NK-92 treated with Interleukin-12 subunit alpha and Interleukin-12 subunit beta, amount 100 ng/mL, for 24 hours (cell line): ENCODE measurements around the gene PLIN4.

Source experiments
- DNase-seq: peaks from one replicate; lab custom pipeline; 2025; lab: John Stamatoyannopoulos, UW

Gene PLIN4

DNA sequence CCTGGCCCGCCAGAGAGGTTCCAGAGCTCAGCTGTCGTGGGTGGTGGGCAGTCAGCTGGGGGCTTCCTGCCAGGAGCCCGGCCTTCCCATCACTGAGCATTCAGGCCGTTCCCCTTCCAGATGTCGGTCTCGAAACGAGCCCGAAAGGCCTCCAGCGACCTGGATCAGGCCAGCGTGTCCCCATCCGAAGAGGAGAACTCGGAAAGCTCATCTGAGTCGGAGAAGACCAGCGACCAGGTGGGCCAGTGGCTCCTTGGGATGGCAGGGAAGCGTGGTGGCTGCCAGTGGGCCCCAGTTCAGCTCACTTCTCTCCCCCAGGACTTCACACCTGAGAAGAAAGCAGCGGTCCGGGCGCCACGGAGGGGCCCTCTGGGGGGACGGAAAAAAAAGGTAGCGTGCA is 26.8 kb downstream of the PLIN4 start:
- DNase-seq = no peak

DNA sequence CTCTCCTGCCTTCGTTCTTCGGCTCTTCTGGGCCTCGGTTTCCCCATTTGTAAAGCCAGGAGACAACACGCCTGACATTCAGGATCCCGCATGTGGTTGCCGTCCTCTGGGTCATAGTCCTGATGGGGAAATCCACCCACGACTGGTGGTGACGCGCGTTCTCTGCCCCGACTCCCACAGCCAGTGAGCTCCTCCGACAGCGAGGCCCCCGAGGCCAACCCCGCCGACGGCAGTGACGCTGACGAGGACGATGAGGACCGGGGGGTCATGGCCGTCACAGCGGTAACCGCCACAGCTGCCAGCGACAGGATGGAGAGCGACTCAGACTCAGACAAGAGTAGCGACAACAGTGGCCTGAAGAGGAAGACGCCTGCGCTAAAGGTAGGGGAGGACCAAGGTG is 29.8 kb downstream of the PLIN4 start:
- no peak for DNase-seq

DNA sequence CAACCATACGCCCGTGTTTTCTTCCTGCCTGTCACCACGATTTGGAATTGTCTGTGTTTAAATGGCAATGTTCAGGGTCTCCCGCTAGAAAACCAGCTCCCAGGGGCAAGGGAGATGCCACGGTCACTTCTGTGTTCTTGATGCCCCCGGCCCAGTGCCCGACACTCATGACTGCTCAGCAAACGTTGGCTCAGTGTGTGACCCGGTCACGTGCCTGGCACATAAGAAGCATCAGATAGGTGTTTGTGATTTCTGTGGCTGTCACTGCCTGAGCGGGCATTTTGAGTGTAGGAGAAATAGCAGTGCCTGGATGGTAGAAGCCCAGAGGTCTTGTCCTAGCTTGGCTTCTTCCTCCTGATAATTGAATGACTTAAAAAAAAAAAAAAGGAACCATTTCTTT is 30.7 kb downstream of the PLIN4 start:
- no peak for DNase-seq

DNA sequence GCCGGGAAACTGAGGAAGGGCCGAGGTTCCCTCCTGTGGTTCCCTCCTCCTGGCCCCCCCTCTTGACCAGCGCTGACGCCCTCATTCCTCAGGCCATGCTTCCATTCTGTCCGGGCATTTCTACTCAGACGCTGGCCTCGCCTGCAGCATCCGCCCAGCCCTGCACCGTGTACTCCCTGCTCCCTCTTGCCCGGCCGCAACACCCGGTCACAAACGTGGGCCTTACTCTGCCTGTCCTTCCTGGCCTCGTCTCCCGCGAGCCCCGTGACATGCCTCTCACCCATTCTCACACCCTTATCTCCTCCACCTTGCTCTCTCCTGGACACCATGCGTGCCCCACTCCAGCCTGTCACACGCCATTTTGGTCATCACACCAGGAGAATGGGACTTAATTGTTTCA is 34.9 kb downstream of the PLIN4 start:
- DNase-seq = no peak

DNA sequence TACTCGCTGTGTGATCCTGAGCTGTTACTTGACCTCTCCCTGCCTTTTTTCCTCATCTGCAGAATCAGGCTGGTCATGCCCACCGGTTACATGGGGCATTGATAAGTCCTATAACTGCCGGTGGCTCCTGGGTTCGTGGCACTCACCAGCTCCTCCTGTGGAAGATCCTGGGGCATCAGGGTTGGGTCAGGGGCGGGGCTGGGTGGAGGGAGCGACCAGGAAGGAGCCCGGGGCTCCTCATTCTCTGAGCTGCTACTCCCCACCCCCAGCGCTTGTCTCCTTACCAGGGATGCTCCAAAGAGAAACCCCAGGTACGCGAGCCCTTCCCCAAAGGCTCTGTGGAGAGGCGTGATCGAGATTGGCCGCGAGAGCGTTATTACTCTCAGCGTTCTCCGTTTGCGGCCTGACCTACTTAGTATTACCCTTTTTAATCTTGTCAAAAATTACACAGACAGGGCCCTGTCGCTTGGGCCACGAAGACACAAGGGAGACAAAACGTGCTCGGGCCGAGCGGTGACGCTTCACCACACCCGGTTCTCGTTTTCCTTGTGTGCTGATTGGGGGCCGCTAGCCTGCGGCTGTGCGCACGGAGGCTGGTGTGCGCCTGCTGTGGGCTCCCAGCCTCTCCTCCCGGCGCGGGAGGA is 35.4 kb downstream of the PLIN4 start:
- DNase-seq = no peak

DNA sequence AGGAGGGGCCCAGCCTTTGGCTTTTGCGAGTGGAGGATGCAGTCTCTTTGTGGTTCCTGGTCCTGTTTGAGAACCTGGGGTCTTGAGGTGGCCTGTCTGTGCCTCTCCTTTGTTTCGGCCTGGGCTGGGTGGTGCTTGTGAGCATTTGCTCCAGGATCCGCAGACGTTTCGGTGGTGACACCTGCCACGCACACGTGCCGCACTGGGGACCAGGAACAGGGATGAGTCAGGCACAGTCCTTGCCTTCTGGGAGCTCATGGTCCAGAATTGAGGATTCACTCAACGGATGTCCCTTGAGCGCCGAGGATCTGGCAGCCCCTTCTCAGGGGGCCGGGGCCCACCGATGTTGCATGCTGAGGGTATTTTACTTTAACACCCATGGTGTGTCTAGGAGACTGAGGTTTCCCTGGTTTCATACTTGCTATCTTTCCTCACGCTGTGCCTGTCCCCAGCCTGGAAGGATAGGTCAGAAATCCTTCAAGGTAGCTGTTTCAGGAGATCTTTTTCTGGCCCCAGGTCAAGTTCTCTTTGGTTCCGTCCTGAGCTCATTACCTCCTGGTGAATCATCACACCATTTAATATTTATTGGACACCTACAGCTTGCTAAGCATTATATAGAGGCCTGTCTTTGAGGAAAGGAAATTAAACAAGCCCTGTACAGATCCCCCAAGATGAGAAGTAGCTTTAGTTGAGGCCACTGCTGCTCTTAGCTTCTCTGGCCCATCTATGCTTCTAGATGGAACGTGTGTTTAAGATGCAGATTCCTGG is 41.1 kb downstream of the PLIN4 start:
- DNase-seq = no peak

DNA sequence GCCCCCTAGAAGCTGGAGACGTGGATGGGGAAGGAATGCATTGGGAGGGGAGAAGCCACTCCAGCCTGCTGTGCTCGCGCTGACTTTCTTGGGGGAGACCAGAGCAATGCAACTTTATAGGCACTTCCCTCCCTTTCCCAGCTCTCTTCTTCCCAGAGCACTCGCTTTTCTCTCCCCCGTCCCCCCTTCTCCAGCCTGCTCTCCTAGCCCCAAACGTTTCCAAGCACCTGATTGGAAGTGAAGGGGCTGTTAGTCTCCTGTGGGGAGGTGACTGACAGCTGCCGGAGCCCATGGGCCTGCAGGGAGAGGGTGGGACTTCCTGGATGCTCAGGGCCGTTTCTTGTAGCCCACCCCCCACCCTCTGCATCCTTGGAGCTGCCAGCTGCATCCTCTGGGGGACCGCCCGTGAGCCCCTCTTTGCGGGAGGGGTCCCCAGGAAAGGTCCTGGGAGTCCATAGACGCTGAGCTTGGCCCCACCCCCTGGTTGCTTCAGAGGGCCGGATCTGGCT is 43.7 kb downstream of the PLIN4 start:
- DNase-seq = no peak

DNA sequence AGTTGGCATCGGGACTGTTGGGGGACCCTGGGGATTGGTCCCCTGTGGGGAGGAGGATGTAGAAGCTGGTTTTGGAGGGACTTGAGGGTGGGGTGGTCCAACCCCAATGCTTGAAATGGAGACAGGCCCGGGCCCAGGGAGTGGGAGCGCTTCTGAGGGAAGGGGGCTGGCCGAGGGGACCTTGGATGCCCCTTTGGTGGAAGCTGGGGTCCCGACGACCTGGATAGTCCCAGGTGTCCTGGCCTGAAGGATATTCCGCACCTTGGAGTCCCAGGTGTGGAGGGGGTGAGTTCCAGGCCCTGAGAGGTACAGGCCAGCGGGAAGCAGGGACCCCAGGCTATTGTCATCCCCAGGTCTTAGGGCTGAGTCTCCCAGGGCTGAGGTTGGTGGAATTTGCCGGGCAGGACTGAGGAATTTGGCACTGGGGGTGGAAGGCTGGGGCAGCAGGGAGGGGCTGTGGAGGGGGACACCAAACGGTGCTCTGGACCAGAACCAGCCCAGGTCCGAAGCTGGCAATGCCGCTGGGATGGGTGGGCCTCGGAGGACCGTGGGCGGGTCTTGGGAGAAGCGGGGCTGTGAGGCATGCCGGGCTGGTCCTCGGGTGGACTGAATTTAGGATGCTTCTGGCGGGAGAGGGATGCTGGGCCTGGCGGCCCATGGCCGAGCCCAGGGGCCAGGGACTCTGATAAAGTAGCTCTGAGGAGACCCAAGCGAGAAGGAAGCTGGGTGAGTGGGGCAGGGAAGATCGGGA is 44.3 kb downstream of the PLIN4 start:
- no peak for DNase-seq

DNA sequence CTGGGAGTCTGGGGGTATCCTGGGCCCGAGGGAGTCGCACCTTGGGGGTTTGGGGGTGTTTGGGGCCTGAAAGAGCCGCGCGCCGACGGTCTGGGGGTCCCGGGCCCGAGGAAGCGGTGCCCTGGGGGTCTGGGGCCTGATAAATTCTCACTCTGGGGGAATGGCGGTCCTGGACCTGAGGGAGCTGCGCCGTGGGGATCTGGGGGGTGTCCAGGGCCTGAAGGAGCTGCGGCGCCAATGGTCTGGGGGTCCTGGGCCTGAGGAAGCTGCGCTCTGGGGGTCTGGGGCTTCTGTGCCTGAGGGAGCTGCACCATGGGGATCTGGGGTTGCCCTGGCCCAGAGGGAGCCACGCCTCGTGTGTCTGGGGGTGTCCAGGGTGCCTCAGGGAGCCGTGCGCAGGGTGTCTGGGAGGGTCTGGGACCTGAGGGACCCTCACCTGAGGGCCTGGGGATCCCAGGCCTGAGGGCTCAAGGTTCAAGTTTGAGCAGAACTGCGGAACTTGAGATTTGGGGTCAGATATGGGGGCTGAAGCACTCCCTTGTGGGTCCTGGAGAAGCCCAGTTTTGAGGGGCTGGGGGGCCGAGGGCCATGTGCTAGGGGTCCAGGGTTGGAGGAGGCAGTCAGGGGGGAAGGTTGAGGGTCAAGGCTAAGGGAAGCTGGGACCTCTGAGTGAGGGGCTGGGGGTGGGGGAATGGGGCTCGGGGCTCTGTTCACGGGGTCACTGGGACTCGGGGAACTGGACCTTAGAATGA is 45.1 kb downstream of the PLIN4 start:
- no peak for DNase-seq

DNA sequence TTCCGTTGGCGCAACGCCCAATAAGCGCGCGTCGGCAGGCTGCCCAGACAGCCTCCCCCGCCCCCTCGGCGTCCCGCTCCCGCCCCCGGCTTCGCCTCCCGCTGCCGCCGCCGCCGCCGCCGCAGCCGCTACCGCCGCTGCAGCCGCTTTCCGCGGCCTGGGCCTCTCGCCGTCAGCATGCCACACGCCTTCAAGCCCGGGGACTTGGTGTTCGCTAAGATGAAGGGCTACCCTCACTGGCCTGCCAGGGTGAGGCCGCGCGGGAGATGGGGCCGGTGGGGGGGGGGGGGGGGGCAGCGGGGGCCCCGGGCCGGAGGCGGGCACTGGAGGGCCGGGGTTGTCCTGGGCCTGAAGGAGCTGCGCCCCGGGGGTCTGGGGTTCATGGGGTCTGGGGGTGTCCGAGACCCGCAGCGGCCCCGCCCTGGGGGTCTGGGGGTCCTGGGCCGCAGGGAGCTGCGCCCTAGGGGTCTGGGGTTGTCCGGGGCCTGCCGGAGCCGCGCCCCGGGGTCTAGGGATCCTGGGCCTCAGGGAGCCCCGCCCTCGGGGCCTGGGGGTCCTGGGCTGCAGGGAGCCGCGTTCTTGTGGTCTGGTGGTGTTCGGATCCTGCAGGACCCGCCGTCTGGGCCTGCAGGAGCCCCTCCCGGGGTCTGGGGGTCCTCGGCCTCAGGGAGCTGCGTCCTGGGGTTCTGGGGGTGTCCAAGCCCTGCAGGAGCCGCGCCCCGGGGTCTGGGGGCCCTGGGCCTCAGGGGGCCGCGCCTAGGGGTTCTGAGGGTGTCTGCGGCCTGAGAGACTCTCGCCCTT is 45.9 kb downstream of the PLIN4 start, which contains the start of gene HDGFL2:
HDGFL2 (plus strand) TSS at position 124 of the 801 bp plus-strand sequence; CDS start at position 178, 54 bp downstream.
- no peak for DNase-seq

DNA sequence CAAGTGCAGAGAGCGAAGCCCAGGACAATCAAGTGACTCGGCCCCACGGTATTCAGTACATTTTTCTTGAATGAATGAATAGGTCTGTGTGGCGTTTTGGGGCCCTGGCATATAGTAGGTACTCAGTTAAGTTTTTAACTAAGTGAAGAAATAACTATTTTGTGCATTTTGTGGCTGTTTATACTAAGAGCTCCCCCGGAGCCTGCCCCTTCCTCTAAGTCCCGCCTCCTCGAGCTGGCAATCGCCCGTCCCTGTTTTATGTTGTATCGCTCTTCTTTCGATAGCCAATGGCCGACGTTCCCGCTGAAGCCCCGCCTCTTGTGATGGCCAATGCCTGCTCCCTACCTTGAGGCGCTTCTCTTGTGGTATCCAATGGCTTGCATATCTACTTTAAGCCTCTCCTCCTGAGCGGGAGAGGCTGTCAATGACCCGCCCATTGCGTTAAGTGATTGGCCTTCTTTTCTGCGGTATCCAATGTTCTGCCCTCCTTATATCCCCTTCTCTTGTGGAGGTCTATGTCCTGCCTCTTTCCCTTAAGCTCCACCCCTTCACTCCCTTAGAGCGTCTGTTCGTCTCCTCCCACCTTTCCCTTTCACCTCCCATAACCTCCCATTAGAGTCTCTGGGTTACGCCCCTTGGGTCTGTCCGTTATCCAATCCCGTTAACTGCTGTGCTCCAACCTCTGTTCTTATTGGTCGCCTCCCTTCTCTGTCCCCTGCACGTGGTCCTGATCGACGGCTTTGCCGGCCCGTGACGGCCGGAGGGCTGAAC is 46.7 kb downstream of the PLIN4 start:
- DNase-seq = peak; percentile 98

DNA sequence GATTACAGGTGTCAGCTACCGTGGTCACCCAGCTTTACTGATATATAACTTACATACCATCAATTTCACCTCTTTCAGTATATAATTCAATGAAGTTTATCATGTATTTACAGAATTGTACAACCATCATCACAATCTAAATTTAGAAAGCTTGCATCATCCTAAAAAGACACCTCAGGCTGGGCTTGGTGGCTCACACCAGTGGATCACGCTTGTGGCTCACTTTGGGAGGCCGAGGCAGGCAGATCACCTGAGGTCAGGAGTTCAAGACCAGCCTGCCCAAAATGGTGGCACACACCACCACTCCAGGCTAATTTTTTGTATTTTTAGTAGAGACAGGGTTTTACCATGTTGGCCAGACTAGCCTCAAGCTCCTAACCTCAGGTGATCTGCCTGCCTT is 50.5 kb downstream of the PLIN4 start:
- no peak for DNase-seq

DNA sequence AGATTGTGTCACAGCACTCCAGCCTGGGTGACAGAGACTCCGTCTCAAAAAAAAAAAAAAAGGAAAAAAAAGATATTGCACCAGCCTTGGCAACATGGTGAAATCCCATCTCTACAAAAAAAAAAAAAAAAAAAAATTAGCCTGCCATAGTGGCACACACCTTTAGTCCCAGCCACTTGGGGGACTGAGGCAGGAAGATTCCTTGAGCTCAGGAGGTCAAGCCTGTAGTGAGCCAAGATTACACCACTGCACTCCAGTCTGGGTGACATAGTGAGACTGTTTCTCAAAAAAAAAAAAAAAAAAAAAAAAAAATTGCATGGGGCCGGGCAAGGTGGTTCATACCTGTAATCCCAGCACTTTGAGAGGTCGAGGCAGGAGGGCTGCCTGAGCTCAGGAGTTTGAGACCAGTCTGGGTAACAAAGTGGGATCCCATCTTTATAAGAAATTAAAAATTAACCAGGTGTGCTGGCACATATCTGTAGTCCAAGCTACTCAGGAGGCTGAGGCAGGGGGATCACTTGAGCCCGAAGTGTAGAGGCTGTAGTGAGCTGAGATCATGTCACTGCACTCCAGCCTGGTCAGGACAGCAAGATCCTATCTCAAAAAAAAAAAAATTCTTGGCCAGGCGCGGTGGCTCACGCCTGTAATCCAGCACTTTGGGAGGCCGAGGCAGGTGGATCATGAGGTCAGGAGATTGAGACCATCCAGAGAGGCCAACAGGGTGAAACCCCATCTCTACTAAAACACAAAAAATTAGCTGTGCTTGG is 53.3 kb downstream of the PLIN4 start:
- no peak for DNase-seq

DNA sequence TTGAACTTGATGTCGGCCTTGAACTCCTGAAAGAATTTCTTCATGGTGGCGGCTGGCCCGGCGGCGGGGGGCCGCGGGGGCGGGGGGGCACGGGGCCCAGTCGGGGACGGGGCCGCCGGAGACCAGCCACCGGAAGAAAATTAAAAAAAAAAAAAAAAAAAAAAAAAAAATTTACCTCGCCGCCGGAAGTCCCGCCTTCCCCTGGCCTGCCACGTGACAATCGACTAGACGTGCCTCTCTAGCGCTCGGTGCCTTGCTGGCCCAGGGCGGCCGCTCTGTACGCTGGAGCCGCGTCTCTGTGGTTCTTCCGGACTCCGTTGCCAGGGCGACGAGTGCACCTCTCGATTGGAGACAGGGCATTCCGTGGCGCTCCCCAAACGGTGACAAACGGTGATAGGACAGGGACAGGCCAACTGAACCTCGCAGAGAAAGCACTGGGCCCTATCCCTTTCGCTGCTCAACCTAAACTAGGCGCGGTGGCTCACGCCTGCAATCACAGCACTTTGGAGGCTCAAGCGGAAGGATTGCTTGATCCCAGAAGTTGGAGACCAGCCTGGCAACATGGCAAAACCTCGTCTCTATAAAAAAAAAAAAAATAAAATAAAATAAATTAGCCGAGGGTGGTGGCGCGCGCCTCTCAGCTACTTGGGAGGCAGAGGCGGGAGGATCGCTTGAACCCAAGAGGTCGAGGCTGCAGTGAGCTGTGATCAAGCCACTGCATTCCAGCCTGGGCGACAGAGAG is 60.5 kb downstream of the PLIN4 start, which contains the start of gene UBXN6:
UBXN6 (minus strand) TSS at position 141 of the 742 bp plus-strand sequence; CDS start at position 44, 97 bp downstream.
- DNase-seq = peak; percentile 93

DNA sequence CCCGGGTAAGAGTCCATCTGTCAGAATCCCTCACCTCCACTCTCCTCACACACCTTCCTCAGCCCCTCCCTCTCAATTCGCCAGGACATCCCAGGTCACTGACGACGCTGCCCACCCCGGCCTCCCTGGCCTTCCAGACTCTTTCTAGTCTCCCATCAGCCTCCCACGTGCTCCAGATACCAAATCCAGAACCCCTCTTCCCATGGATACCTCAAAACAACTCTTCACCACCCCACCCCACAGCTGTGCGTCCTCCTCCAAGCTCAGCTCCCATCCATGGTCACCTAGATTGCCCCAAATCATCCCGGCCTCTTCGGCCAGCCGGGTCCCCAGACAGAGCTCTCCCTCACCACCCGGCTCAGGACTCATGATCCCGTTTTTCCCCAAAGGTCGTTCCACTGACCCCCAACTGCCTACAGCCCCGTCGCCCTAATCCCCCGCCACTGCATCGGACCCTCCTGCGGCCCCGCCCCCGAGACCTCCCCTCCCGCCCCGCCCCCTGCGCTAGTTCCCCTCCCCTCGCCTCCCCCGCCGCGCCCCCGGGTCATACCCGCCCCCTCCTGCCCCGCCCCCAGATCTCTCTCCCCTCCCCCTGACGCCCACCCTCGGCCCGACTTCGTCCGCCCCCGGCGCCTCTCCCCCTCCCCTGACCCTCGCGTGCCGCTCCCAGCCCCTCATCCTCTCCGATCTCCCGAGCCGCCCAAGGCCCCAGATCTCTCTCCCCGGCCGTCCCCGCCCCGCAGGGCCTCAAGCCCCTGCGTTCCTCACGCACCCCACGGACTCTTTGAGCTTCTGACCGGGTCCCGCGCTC is 61.2 kb downstream of the PLIN4 start:
- peak; percentile 24 for DNase-seq

DNA sequence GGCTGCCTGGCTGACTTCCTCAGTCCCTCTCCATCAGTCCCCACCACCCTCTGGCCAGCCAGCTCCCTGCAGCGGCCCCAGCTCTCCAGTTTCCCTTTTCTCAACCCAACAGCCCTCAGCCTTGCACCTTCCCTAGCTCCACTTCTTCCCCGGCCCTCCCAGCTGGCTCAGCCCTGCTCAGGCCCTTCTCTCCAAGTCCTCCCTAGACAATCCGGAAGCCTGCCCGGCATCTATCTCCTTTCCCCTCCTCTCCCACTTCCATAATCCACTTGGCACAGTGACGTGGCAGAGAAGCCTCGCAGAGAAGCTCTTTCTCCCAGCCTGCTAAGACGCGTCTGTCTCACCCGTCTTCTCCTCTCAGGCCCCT is 61.8 kb downstream of the PLIN4 start:
- no peak for DNase-seq

DNA sequence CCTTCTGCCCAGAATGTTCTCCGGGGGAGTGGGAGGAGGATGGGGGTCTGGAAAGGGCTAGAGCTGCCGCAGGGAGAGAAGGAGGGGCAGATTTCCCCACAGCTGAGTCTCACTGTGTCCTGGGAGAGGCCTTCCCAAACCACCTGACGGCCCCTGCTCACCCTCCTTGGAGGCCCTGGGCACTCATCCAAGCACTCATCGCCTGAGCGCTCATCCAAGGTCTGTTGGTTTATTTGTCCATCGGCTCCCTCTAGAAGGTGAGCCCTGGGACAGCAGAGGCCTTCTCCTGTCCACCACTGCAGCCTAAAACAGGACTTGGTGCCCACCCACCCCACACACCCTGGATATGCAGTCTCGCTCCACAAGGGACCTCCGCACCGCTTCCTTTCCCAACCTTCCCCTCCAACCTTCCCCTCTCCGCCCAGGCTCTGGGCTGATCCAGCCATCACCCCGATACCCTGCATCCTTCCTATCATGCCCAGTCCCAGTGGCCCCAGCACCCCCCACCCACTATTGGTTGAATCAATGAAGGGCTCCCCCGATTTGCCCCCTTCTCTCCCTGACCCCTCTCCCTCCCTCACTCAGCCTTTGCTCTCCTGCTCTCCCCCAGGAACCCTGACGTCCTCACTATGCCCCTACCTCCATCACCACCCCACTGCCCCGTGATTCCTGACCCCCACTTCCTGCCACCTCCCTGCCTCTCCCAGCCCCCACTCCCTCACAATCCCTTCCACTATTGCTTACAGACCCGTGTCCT is 62.4 kb downstream of the PLIN4 start:
- DNase-seq = no peak
